ENCODE measurements around the gene RILPL1.
"Not testable (repeated sequence)": the region's sequence is repeated elsewhere in the genome, so short reads cannot be mapped to it uniquely, and the experiment has no call there.

The RILPL1 gene

GRCh38 chr12:123435636-123436016 is 97.9 kb downstream of the RILPL1 start:
- POLR2A ChIA-PET = interaction anchor here (1.0 to 2.2 kb wide), 2 partner anchors 8 to 32 kb away, joined by 3 to 15 read pairs; no protein-coding TSS in a partner anchor
- no peak for DNase-seq (ENCODE audit: extremely low spot score)
- TF ChIP-seq CTCF (IDR thresholded peaks at IDR 0.05; ENCODE audit: control extremely low read depth, extremely low read depth, low read depth, missing control alignments) = no peak
- CTCF ChIA-PET = interaction anchor here (1.6 to 2.2 kb wide), 2 partner anchors 9 to 13 kb away, joined by 4 to 7 read pairs; no protein-coding TSS in a partner anchor

- ChIA-PET POLR2A (interaction anchor here (0.6 to 1.4 kb wide), 5 partner anchors 8 to 1798 kb away, joined by 3 to 5 read pairs (median 4); no protein-coding TSS in a partner anchor), CTCF (interaction anchor here (0.6 to 2.2 kb wide), 4 partner anchors 15 to 48 kb away, joined by 3 to 7 read pairs (median 3); no protein-coding TSS in a partner anchor)
- TF ChIP-seq CTCF (IDR thresholded peaks at IDR 0.05; ENCODE audit: control extremely low read depth, extremely low read depth, low read depth, missing control alignments) = no peak
- DNase-seq (ENCODE audit: extremely low spot score) = no peak
Observed at GRCh38 chr12:123433615-123434014, 99.9 kb downstream of the RILPL1 start.

- POLR2A ChIA-PET = interaction anchor here (0.6 to 1.4 kb wide), 4 partner anchors 10 to 91 kb away, joined by 3 to 5 read pairs (median 4); no protein-coding TSS in a partner anchor
- DNase-seq (ENCODE audit: extremely low spot score) = not testable (repeated sequence)
- CTCF ChIA-PET = interaction anchor here (0.9 to 1.3 kb wide), 2 partner anchors 9 to 596 kb away, joined by 3 to 5 read pairs; no protein-coding TSS in a partner anchor
Observed at GRCh38 chr12:123431951-123432817, 101.3 kb downstream of the RILPL1 start.

GRCh38 chr12:123429101-123429500 is 104.4 kb downstream of the RILPL1 start:
- CTCF ChIA-PET = interaction anchor here (0.9 to 2.0 kb wide), 3 partner anchors 12 to 557 kb away, joined by 3 to 6 read pairs (median 3); partner anchors contain the start of gene KMT5A
- DNase-seq (ENCODE audit: extremely low spot score); POLR2A ChIA-PET: not testable (repeated sequence)

GRCh38 chr12:123428591-123428990 is 104.9 kb downstream of the RILPL1 start:
- DNase-seq (ENCODE audit: extremely low spot score) = no peak
- no peak for TF ChIP-seq CTCF (IDR thresholded peaks at IDR 0.05; ENCODE audit: control extremely low read depth, extremely low read depth, low read depth, missing control alignments)
- CTCF ChIA-PET = interaction anchor here (0.9 to 2.0 kb wide), 5 partner anchors 12 to 556 kb away, joined by 3 to 6 read pairs (median 3); partner anchors contain the start of gene KMT5A
- POLR2A ChIA-PET = interaction anchor here (2.1 kb wide), 1 partner anchor 10 kb away, joined by 12 read pairs; no protein-coding TSS in a partner anchor

GRCh38 chr12:123427036-123427769 is 106.3 kb downstream of the RILPL1 start:
- ChIA-PET CTCF (interaction anchor here (0.6 to 2.4 kb wide), 7 partner anchors 10 to 111 kb away, joined by 3 to 6 read pairs (median 3); no protein-coding TSS in a partner anchor), POLR2A (interaction anchor here (0.5 to 2.1 kb wide), 13 partner anchors 9 to 88 kb away, joined by 3 to 15 read pairs (median 5); partner anchors contain the start of genes RILPL2 and SBNO1)
- DNase-seq (ENCODE audit: extremely low spot score) = peak; percentile 81
- no peak for TF ChIP-seq CTCF (IDR thresholded peaks at IDR 0.05; ENCODE audit: control extremely low read depth, extremely low read depth, low read depth, missing control alignments)

- POLR2A ChIA-PET = interaction anchor here (0.6 to 1.3 kb wide), 2 partner anchors 56 to 365 kb away, joined by 3 to 6 read pairs; partner anchors contain the start of gene SBNO1
- CTCF ChIA-PET = interaction anchor here (0.6 to 1.2 kb wide), 2 partner anchors 16 to 293 kb away, joined by 4 read pairs; no protein-coding TSS in a partner anchor
- DNase-seq (ENCODE audit: extremely low spot score) = no peak
- TF ChIP-seq CTCF (IDR thresholded peaks at IDR 0.05; ENCODE audit: control extremely low read depth, extremely low read depth, low read depth, missing control alignments) = no peak
Observed at GRCh38 chr12:123421314-123421713, 112.2 kb downstream of the RILPL1 start.

Measured in GM10248 (cell line).